ENCODE data around the gene HYAL2.

Gene HYAL2

GRCh38 chr3:50364573-50365079 is 42.1 kb upstream of the HYAL2 start:
- Histone ChIP-seq H3K9me3 (ENCODE audit: insufficient read depth, low read length) (no peaks in the 10 kb centered on the region), H3K36me3 (ENCODE audit: insufficient read depth, insufficient read length, low read length) (no peaks in the 10 kb centered on the region), H3K4me3 (ENCODE audit: insufficient read length, low read depth) (peak overlapping the region; percentile 59), H3K4me1 (ENCODE audit: insufficient read depth, insufficient read length) (peaks cover 18% of the 10 kb centered on the region), H3K27me3 (ENCODE audit: insufficient read depth, insufficient read length) (peaks cover 21% of the 10 kb centered on the region), H3K9ac (ENCODE audit: insufficient read length, low read depth) (peak overlapping the region; percentile 84)
- TF ChIP-seq ZNF274 (IDR thresholded peaks at IDR 0.05; ENCODE audit: low read depth, low read length): no peak
- TF ChIP-seq SUZ12 (IDR thresholded peaks at IDR 0.05; ENCODE audit: extremely low read depth, insufficient read depth, insufficient read length): no peak
- TF ChIP-seq YY1 (IDR thresholded peaks at IDR 0.05; ENCODE audit: insufficient read depth, insufficient read length): no peak
- DNase-seq (ENCODE audit: low read depth, low spot score): no peak

- Histone ChIP-seq H3K9me3 (ENCODE audit: insufficient read depth, low read length) (no peaks in the 10 kb centered on the region), H3K4me1 (ENCODE audit: insufficient read depth, insufficient read length) (peaks cover 31% of the 10 kb centered on the region), H3K4me3 (ENCODE audit: insufficient read length, low read depth) (peak overlapping the region; percentile 92), H3K36me3 (ENCODE audit: insufficient read depth, insufficient read length, low read length) (peaks cover 41% of the 10 kb centered on the region), H3K27me3 (ENCODE audit: insufficient read depth, insufficient read length) (peaks cover 17% of the 10 kb centered on the region), H3K9ac (ENCODE audit: insufficient read length, low read depth) (peak overlapping the region; percentile 76)
- no peak for DNase-seq (ENCODE audit: low read depth, low spot score)
- no peak for TF ChIP-seq YY1 (IDR thresholded peaks at IDR 0.05; ENCODE audit: insufficient read depth, insufficient read length)
- no peak for TF ChIP-seq ZNF274 (IDR thresholded peaks at IDR 0.05; ENCODE audit: low read depth, low read length)
- TF ChIP-seq SUZ12 (IDR thresholded peaks at IDR 0.05; ENCODE audit: extremely low read depth, insufficient read depth, insufficient read length): no peak
Measured at GRCh38 chr3:50359760-50360110, 37.2 kb upstream of the HYAL2 start.

GRCh38 chr3:50358911-50359759 is 36.6 kb upstream of the HYAL2 start, which contains the start of gene TMEM115:
Gene TMEM115, minus strand, starts transcription at chr3:50359521. Its CDS starts 458 bp downstream, at chr3:50359063.
- Histone ChIP-seq H3K9ac (ENCODE audit: insufficient read length, low read depth) (peak within 1 kb of the TSS; percentile 98), H3K36me3 (ENCODE audit: insufficient read depth, insufficient read length, low read length) (peaks cover 47% of the 10 kb centered on the region), H3K4me1 (ENCODE audit: insufficient read depth, insufficient read length) (peaks cover 25% of the 10 kb centered on the region), H3K9me3 (ENCODE audit: insufficient read depth, low read length) (no peaks in the 10 kb centered on the region), H3K27me3 (ENCODE audit: insufficient read depth, insufficient read length) (peaks cover 11% of the 10 kb centered on the region), H3K4me3 (ENCODE audit: insufficient read length, low read depth) (peak within 1 kb of the TSS; percentile 92)
- TF ChIP-seq ZNF274 (IDR thresholded peaks at IDR 0.05; ENCODE audit: low read depth, low read length) (no peak), YY1 (IDR thresholded peaks at IDR 0.05; ENCODE audit: insufficient read depth, insufficient read length) (no peak), SUZ12 (IDR thresholded peaks at IDR 0.05; ENCODE audit: extremely low read depth, insufficient read depth, insufficient read length) (no peak)
- peak; percentile 98 for DNase-seq (ENCODE audit: low read depth, low spot score)

GRCh38 chr3:50358355-50358910 is 35.9 kb upstream of the HYAL2 start:
- DNase-seq (ENCODE audit: low read depth, low spot score): no peak
- peaks cover 25% of the 10 kb centered on the region for H3K4me1 ChIP-seq (ENCODE audit: insufficient read depth, insufficient read length)
- peaks cover 6% of the 10 kb centered on the region for H3K27me3 ChIP-seq (ENCODE audit: insufficient read depth, insufficient read length)
- H3K36me3 ChIP-seq (ENCODE audit: insufficient read depth, insufficient read length, low read length): peaks cover 54% of the 10 kb centered on the region
- no peak for TF ChIP-seq ZNF274 (IDR thresholded peaks at IDR 0.05; ENCODE audit: low read depth, low read length)
- no peak for TF ChIP-seq YY1 (IDR thresholded peaks at IDR 0.05; ENCODE audit: insufficient read depth, insufficient read length)
- no peak for TF ChIP-seq SUZ12 (IDR thresholded peaks at IDR 0.05; ENCODE audit: extremely low read depth, insufficient read depth, insufficient read length)
- peak overlapping the region; percentile 92 for H3K4me3 ChIP-seq (ENCODE audit: insufficient read length, low read depth)
- no peaks in the 10 kb centered on the region for H3K9me3 ChIP-seq (ENCODE audit: insufficient read depth, low read length)
- peak overlapping the region; percentile 98 for H3K9ac ChIP-seq (ENCODE audit: insufficient read length, low read depth)

- Histone ChIP-seq H3K4me1 (ENCODE audit: insufficient read depth, insufficient read length) (peaks cover 25% of the 10 kb centered on the region), H3K4me3 (ENCODE audit: insufficient read length, low read depth) (peak overlapping the region; percentile 92), H3K9ac (ENCODE audit: insufficient read length, low read depth) (peak overlapping the region; percentile 63), H3K9me3 (ENCODE audit: insufficient read depth, low read length) (no peaks in the 10 kb centered on the region), H3K27me3 (ENCODE audit: insufficient read depth, insufficient read length) (peaks cover 3% of the 10 kb centered on the region), H3K36me3 (ENCODE audit: insufficient read depth, insufficient read length, low read length) (peaks cover 61% of the 10 kb centered on the region)
- TF ChIP-seq ZNF274 (IDR thresholded peaks at IDR 0.05; ENCODE audit: low read depth, low read length) (no peak), YY1 (IDR thresholded peaks at IDR 0.05; ENCODE audit: insufficient read depth, insufficient read length) (no peak), SUZ12 (IDR thresholded peaks at IDR 0.05; ENCODE audit: extremely low read depth, insufficient read depth, insufficient read length) (no peak)
- no peak for DNase-seq (ENCODE audit: low read depth, low spot score)
Measured at GRCh38 chr3:50357481-50357880, 34.9 kb upstream of the HYAL2 start.

GRCh38 chr3:50356553-50356952 is 34.0 kb upstream of the HYAL2 start:
- Histone ChIP-seq H3K9me3 (ENCODE audit: insufficient read depth, low read length) (no peaks in the 10 kb centered on the region), H3K27me3 (ENCODE audit: insufficient read depth, insufficient read length) (peaks cover 3% of the 10 kb centered on the region), H3K4me1 (ENCODE audit: insufficient read depth, insufficient read length) (peaks cover 25% of the 10 kb centered on the region), H3K36me3 (ENCODE audit: insufficient read depth, insufficient read length, low read length) (peaks cover 65% of the 10 kb centered on the region), H3K4me3 (ENCODE audit: insufficient read length, low read depth) (no peak overlapping the region), H3K9ac (ENCODE audit: insufficient read length, low read depth) (no peak overlapping the region)
- no peak for DNase-seq (ENCODE audit: low read depth, low spot score)
- TF ChIP-seq YY1 (IDR thresholded peaks at IDR 0.05; ENCODE audit: insufficient read depth, insufficient read length): no peak
- TF ChIP-seq SUZ12 (IDR thresholded peaks at IDR 0.05; ENCODE audit: extremely low read depth, insufficient read depth, insufficient read length): no peak
- TF ChIP-seq ZNF274 (IDR thresholded peaks at IDR 0.05; ENCODE audit: low read depth, low read length): no peak
